K562 (cell line): ENCODE measurements around the gene HOTAIR. TPM values are rescaled to one million over a fixed set of nuclear protein-coding genes. Genes with fewer than 3 reads are reported as not detected.

ENCODE experiments used
- ATAC-seq: fragments of 200-7000 bp; cut with Tn5 transposase; 3 replicates; pipeline ENCODE4 v1.9.1; 2020; ENCODE audit warnings: moderate library complexity
- BruUV-seq: library from RNA; stranded (reverse); fragments of 400-500 nt; replicated peaks from 2 replicates; lab custom pipeline; 2021; lab: Mats Ljungman, UMichigan
- CTCF ChIA-PET: fragments of 300-600 bp; formaldehyde crosslinking; extraction: SDS; loops from one replicate; lab custom pipeline; 2021; ENCODE audit warnings: low intra/inter-chr PET ratio; lab: Yijun Ruan, JAX
- POLR2A ChIA-PET: fragments of 300-600, 350-650 bp; sonication (Branson Sonifier 250); formaldehyde crosslinking; extraction: SDS; loops from one replicate; lab custom pipeline; 2021; ENCODE audit warnings: antibody characterized with exemption, inconsistent platforms; lab: Yijun Ruan, JAX
- DNase-seq, 4 experiments: peaks; one replicate each; pipeline versions ENCODE4 v3.0.0 to v3.0.0-alpha.2; 2011 to 2018; ENCODE audit warnings: low spot score in 3 of 4, mixed read lengths in 3 of 4; ENCODE audit errors: extremely low read depth in 1 of 4
- FAIRE-seq: peaks from 2 replicates; lab custom pipeline; 2011; peaks lifted over from hg19 to GRCh38; lab: Jason Lieb, UNC
- H2AFZ ChIP-seq: 2 replicates; pipeline ENCODE4 v1.6.0; 2011; ENCODE audit warnings: low read depth, low read length, control low read depth, inconsistent platforms
- H3K27ac ChIP-seq: fragments of 200-600 bp; 3 replicates; pipeline ENCODE4 v1.8.0; 2011; ENCODE audit warnings: low read depth, mild to moderate bottlenecking, control low read depth, inconsistent platforms, low read length, moderate library complexity, mixed read lengths; ENCODE audit errors: extremely low read depth
- H3K27me3 ChIP-seq, 2 experiments: fragments of 300-600 bp in 1 of 2; 2 replicates in 1 of 2; 3 replicates in 1 of 2; pipeline versions ENCODE4 v1.6.0 to v1.8.0; 2011; ENCODE audit warnings: inconsistent platforms in 2 of 2, low read length in 2 of 2, mild to moderate bottlenecking in 1 of 2, mixed read lengths in 1 of 2, moderate library complexity in 1 of 2; ENCODE audit not compliant: control insufficient read depth in 2 of 2, insufficient read depth in 2 of 2
- H3K36me3 ChIP-seq: fragments of 300-600 bp; 3 replicates; pipeline ENCODE4 v1.8.0; 2011; ENCODE audit warnings: mild to moderate bottlenecking, low read length, inconsistent platforms; ENCODE audit not compliant: control insufficient read depth, insufficient read depth
- H3K4me1 ChIP-seq, 2 experiments: fragments of 200-600 bp in 1 of 2; replicated peaks in 1 of 2; 2 replicates in 1 of 2; 3 replicates in 1 of 2; pipeline versions ENCODE4 v1.5.1 to v1.8.0; 2011; ENCODE audit warnings: inconsistent platforms in 2 of 2, low read length in 2 of 2, mild to moderate bottlenecking in 1 of 2, mixed read lengths in 1 of 2, moderate library complexity in 1 of 2; ENCODE audit not compliant: control insufficient read depth in 2 of 2, insufficient read depth in 2 of 2
- H3K4me2 ChIP-seq: 2 replicates; pipeline ENCODE4 v1.6.1; 2011; ENCODE audit warnings: low read length, control low read depth, inconsistent platforms, mixed read lengths; ENCODE audit not compliant: insufficient read depth
- H3K4me3 ChIP-seq: fragments of 200-600 bp; sonication (generic), shearing (Covaris generic); 2 replicates; pipeline ENCODE4 v1.5.1; 2016; ENCODE audit warnings: control low read depth, inconsistent platforms
- H3K79me2 ChIP-seq: fragments of 200-600 bp; 3 replicates; pipeline ENCODE4 v1.8.0; 2011; ENCODE audit warnings: low read length, inconsistent platforms; ENCODE audit not compliant: control insufficient read depth, insufficient read depth
- H3K9ac ChIP-seq, 2 experiments: 2 replicates each; pipeline versions ENCODE4 v1.6.0 to v1.6.1; 2011; ENCODE audit warnings: low read depth in 2 of 2, low read length in 2 of 2, control low read depth in 1 of 2, inconsistent platforms in 1 of 2, mild to moderate bottlenecking in 1 of 2, mixed read lengths in 1 of 2; ENCODE audit not compliant: insufficient read depth in 1 of 2
- H3K9me1 ChIP-seq: one replicate; pipeline ENCODE4 v1.6.0; 2011; ENCODE audit warnings: inconsistent platforms, mild to moderate bottlenecking, low read length, moderate library complexity; ENCODE audit not compliant: control insufficient read depth, insufficient read depth
- H3K9me3 ChIP-seq: replicated peaks from 2 replicates; pipeline ENCODE4 v1.5.1; 2011; ENCODE audit warnings: low read depth, low read length, inconsistent platforms; ENCODE audit not compliant: control insufficient read depth, insufficient read depth
- H4K20me1 ChIP-seq: replicated peaks from 2 replicates; pipeline ENCODE4 v1.6.1; 2011; ENCODE audit warnings: low read length, inconsistent platforms, mixed read lengths; ENCODE audit not compliant: control insufficient read depth, insufficient read depth
- ASH1L ChIP-seq: fragments of 450-650 bp; IDR thresholded peaks from 2 replicates; pipeline ENCODE4 v1.6.1; 2018; ENCODE audit warnings: borderline replicate concordance, mild to moderate bottlenecking, low read depth; ENCODE audit not compliant: partially characterized antibody
- CBX5 ChIP-seq: IDR thresholded peaks from 2 replicates; pipeline ENCODE4 v1.6.1; 2014; ENCODE audit warnings: low read depth, borderline replicate concordance
- HNRNPLL ChIP-seq: fragments of 200-400 bp; formaldehyde crosslinking; IDR thresholded peaks from 2 replicates; pipeline ENCODE4 v1.6.1; 2017; ENCODE audit warnings: low read length, low read depth, mild to moderate bottlenecking; ENCODE audit not compliant: poor library complexity, severe bottlenecking
- MCM5 ChIP-seq: fragments of 450-650 bp; IDR thresholded peaks from 2 replicates; pipeline ENCODE4 v1.6.1; 2016; ENCODE audit warnings: low read depth
- UBTF ChIP-seq, 2 experiments: IDR thresholded peaks; 2 replicates each; pipeline ENCODE4 v1.6.1; 2012; ENCODE audit warnings: improper control_type of control experiment in 2 of 2, low read depth in 2 of 2, low read length in 2 of 2, borderline replicate concordance in 1 of 2
- ZNF41 ChIP-seq: fragments of 250-450 bp; sonication (Bioruptor Pico); conservative IDR thresholded peaks from 2 replicates; pipeline ENCODE4 v1.4.0; 2020; ENCODE audit warnings: mild to moderate bottlenecking
- ZNF589 ChIP-seq: fragments of 200-800 bp; sonication (Bioruptor generic); IDR thresholded peaks from 2 replicates; pipeline ENCODE4 v1.6.1; 2016; ENCODE audit warnings: low read depth, missing genetic modification characterization, missing compliant biosample characterization
- ZNF76 ChIP-seq: fragments of 250-450 bp; sonication (Bioruptor Pico); IDR thresholded peaks from 2 replicates; pipeline ENCODE4 v1.4.0; 2020; ENCODE audit warnings: mild to moderate bottlenecking, moderate library complexity, borderline replicate concordance
- WGBS: fragments of 100-300 bp; shearing (Covaris generic); methylation state at CpG from one replicate; pipeline ENCODE4 v1.1.6; 2016; ENCODE audit warnings: low coverage, mixed read lengths; ENCODE audit not compliant: insufficient coverage; ENCODE audit errors: missing lambda C conversion rate; 5-methylcytosine and 5-hydroxymethylcytosine counted together
- in situ Hi-C: fragments of 300-500 bp; cut with MboI; formaldehyde crosslinking; loops from 4 replicates; pipeline ENCODE4 v1.15.0; 2018; ENCODE audit warnings: inconsistent platforms, mixed read lengths
- intact Hi-C: fragments of 100-400 bp; cut with micrococcal nuclease; formaldehyde crosslinking; loops from 2 replicates; pipeline ENCODE4 v1.14.2; 2022
- polyA plus RNA-seq, 8 experiments: library from polyadenylated mRNA; depleted of rRNA in 4 of 8; stranded (reverse) in 5 of 8; unstranded in 3 of 8; fragments of >200 nt; fragmentation: Nextera tagmentation in 2 of 8; fragmentation: Illumina TruSeq in 1 of 8; extraction: Ambion mirVana in 2 of 8; extraction: Trizol in 1 of 8; gene quantifications; 2 replicates each; pipeline versions ENCODE4 v1.2.1 to v1.2.3, GENCODE V29; 2011 to 2014; ENCODE audit warnings: inconsistent platforms in 1 of 8, missing spikeins in 1 of 8
- total RNA-seq, 7 experiments: library from RNA; depleted of rRNA in 6 of 7; stranded (reverse); fragments of >200 nt in 6 of 7; fragmentation: Illumina TruSeq in 2 of 7; extraction: Trizol in 2 of 7; gene quantifications; 2 replicates each; pipeline versions ENCODE4 v1.2.1 to v1.2.3, GENCODE V29; 2011 to 2021; ENCODE audit warnings: low replicate concordance in 1 of 7
- TF ChIP-seq, protein P1 (sequence below): fragments of 200-600 bp; sonication (generic); IDR thresholded peaks from one replicate; pipeline ENCODE4 v1.6.1; 2012; ENCODE audit warnings: mild to moderate bottlenecking, low read depth, low read length, inconsistent platforms

The HOTAIR gene
- total and polyA plus RNA-seq, 9 of the 15 experiments (the other 6 are each of a cell fraction or from before 2014, with no cell fraction given), result 0.04 TPM; not detected in 8

DNA sequence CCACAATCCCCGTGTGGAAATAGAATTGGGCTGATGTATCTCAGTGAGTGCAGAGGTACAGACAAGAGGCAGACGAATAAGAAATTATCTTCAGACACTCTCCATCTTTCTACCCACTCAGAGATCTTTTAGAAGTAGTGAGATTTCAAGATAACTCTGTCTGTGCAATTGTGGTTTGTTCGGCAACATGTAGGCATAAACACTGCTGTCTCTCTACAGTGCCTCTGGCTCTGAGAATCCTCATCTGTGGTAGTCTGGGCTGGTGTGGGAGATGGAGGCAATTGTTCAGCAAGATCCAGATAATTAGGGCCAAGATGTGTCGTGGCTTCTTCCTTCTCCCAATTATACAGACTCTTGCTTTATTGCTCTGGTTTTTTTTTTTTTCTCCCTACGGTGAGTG, 33.0 kb downstream of the HOTAIR start:
- Histone ChIP-seq H3K36me3 (no peaks in the 10 kb centered on the region), H3K9ac (no peak overlapping the region), H3K27me3 (peaks cover 29 to 57% of the 10 kb centered on the region in 2 experiments), H3K27ac (no peak overlapping the region), H3K79me2 (no peaks in the 10 kb centered on the region), H3K4me2 (no peak overlapping the region), H3K9me1 (no peaks in the 10 kb centered on the region), H2AFZ (no peak overlapping the region), H3K4me1 (peaks cover 0 to 29% of the 10 kb centered on the region in 2 experiments; a peak in 2 of 5 replicates), H4K20me1 (no peaks in the 10 kb centered on the region), H3K9me3 (no peaks in the 10 kb centered on the region), H3K4me3 (no peak overlapping the region)
- no TSS peak for BruUV-seq
- in situ Hi-C loops, result no loop called here
- 0% methylated on average over 3 of the region's 5 CpGs for WGBS
- intact Hi-C loops, result no loop called here
- FAIRE-seq (no peak), ATAC-seq (no peak), DNase-seq (no peak)
- ChIA-PET POLR2A (interaction anchor here (1.3 kb wide), 1 partner anchor 11 kb away, joined by 4 read pairs; no protein-coding TSS in a partner anchor), CTCF (no interaction called here)
- TF ChIP-seq UBTF (IDR thresholded peaks at IDR 0.05; ENCODE audit: borderline replicate concordance in 1 of 2, low read depth in 2 of 2, low read length in 2 of 2), result no peak
- TF ChIP-seq, protein P1, sequence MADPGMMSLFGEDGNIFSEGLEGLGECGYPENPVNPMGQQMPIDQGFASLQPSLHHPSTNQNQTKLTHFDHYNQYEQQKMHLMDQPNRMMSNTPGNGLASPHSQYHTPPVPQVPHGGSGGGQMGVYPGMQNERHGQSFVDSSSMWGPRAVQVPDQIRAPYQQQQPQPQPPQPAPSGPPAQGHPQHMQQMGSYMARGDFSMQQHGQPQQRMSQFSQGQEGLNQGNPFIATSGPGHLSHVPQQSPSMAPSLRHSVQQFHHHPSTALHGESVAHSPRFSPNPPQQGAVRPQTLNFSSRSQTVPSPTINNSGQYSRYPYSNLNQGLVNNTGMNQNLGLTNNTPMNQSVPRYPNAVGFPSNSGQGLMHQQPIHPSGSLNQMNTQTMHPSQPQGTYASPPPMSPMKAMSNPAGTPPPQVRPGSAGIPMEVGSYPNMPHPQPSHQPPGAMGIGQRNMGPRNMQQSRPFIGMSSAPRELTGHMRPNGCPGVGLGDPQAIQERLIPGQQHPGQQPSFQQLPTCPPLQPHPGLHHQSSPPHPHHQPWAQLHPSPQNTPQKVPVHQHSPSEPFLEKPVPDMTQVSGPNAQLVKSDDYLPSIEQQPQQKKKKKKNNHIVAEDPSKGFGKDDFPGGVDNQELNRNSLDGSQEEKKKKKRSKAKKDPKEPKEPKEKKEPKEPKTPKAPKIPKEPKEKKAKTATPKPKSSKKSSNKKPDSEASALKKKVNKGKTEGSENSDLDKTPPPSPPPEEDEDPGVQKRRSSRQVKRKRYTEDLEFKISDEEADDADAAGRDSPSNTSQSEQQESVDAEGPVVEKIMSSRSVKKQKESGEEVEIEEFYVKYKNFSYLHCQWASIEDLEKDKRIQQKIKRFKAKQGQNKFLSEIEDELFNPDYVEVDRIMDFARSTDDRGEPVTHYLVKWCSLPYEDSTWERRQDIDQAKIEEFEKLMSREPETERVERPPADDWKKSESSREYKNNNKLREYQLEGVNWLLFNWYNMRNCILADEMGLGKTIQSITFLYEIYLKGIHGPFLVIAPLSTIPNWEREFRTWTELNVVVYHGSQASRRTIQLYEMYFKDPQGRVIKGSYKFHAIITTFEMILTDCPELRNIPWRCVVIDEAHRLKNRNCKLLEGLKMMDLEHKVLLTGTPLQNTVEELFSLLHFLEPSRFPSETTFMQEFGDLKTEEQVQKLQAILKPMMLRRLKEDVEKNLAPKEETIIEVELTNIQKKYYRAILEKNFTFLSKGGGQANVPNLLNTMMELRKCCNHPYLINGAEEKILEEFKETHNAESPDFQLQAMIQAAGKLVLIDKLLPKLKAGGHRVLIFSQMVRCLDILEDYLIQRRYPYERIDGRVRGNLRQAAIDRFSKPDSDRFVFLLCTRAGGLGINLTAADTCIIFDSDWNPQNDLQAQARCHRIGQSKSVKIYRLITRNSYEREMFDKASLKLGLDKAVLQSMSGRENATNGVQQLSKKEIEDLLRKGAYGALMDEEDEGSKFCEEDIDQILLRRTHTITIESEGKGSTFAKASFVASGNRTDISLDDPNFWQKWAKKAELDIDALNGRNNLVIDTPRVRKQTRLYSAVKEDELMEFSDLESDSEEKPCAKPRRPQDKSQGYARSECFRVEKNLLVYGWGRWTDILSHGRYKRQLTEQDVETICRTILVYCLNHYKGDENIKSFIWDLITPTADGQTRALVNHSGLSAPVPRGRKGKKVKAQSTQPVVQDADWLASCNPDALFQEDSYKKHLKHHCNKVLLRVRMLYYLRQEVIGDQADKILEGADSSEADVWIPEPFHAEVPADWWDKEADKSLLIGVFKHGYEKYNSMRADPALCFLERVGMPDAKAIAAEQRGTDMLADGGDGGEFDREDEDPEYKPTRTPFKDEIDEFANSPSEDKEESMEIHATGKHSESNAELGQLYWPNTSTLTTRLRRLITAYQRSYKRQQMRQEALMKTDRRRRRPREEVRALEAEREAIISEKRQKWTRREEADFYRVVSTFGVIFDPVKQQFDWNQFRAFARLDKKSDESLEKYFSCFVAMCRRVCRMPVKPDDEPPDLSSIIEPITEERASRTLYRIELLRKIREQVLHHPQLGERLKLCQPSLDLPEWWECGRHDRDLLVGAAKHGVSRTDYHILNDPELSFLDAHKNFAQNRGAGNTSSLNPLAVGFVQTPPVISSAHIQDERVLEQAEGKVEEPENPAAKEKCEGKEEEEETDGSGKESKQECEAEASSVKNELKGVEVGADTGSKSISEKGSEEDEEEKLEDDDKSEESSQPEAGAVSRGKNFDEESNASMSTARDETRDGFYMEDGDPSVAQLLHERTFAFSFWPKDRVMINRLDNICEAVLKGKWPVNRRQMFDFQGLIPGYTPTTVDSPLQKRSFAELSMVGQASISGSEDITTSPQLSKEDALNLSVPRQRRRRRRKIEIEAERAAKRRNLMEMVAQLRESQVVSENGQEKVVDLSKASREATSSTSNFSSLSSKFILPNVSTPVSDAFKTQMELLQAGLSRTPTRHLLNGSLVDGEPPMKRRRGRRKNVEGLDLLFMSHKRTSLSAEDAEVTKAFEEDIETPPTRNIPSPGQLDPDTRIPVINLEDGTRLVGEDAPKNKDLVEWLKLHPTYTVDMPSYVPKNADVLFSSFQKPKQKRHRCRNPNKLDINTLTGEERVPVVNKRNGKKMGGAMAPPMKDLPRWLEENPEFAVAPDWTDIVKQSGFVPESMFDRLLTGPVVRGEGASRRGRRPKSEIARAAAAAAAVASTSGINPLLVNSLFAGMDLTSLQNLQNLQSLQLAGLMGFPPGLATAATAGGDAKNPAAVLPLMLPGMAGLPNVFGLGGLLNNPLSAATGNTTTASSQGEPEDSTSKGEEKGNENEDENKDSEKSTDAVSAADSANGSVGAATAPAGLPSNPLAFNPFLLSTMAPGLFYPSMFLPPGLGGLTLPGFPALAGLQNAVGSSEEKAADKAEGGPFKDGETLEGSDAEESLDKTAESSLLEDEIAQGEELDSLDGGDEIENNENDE, result no peak
- no peak for TF ChIP-seq ZNF76 (CRISPR knock-in tag)
- no peak for TF ChIP-seq HNRNPLL
- no peak for TF ChIP-seq ZNF589 (CRISPR knock-in tag)
- TF ChIP-seq ZNF41 (CRISPR knock-in tag), result no peak
- no peak for TF ChIP-seq CBX5
- no peak for TF ChIP-seq ASH1L
- no peak for TF ChIP-seq MCM5
